ENCODE data around the gene PRKN. TPM values are rescaled to one million over a fixed set of nuclear protein-coding genes. Genes with fewer than 3 reads are reported as not detected.

The PRKN gene
- total and polyA plus RNA-seq, 2 donors (not counting 3 experiments of a cell fraction or from before 2014, with no cell fraction given) = 0.06 TPM; not detected in 1

DNA sequence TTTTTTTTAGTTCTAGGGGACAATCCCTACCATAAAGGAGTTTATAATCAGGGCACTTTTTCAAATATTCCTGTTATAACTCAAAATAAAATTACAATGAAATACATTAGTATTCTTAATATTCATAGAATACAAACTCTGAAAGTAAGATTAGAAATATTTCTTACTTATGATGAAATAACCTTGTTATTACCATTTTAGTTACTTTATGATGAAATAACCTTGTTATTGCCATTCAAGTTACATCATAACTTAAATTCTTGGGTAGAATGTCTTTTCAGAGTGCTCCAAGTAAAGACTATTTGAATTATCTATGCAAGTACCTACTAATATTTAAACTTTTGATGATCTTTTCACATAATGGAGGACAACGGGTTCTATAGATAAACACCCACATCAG is 43.4 kb upstream of the PRKN start:
- FAIRE-seq = no peak
- POLR2A ChIA-PET = no interaction called here
- DNase-seq (ENCODE audit: low read depth, low spot score) = no peak
- H2AFZ ChIP-seq (ENCODE audit: low read depth, low read length) = no peak overlapping the region
- intact Hi-C loops (cut with micrococcal nuclease) = no loop called here
- H3K9me1 ChIP-seq (replicated peaks; ENCODE audit: control insufficient read depth, extremely low read depth, insufficient read depth, low read length) = no peaks in the 10 kb centered on the region
- H3K9ac ChIP-seq (replicated peaks; ENCODE audit: extremely low read depth, insufficient read depth, low read length) = no peak overlapping the region
- CTCF ChIA-PET = no interaction called here
- no TSS peak for BruUV-seq (replicated peaks)
- H3K36me3 ChIP-seq (ENCODE audit: control insufficient read depth in 2 of 2, extremely low read depth in 1 of 2, insufficient read depth in 2 of 2, low read length in 2 of 2) = no peaks in the 10 kb centered on the region
- H3K9me3 ChIP-seq (replicated peaks; ENCODE audit: control insufficient read depth, insufficient read depth, low read length) = no peaks in the 10 kb centered on the region
- no peak overlapping the region for H3K4me3 ChIP-seq (replicated peaks in 1 of 3; ENCODE audit: insufficient read depth in 1 of 3, low read depth in 1 of 3, low read length in 3 of 3)
- H3K79me2 ChIP-seq (ENCODE audit: control insufficient read depth, insufficient read depth, low read length) = no peaks in the 10 kb centered on the region
- H3K27ac ChIP-seq (ENCODE audit: insufficient read depth, low read depth, low read length) = no peak overlapping the region
- dilution Hi-C loops (cut with MboI; ENCODE audit: extremely low pct_ligation_motif_present, low sequenced_read_pairs) = no loop called here
- H4K20me1 ChIP-seq (replicated peaks; ENCODE audit: control insufficient read depth, extremely low read depth, insufficient read depth, low read length) = no peaks in the 10 kb centered on the region
- no peaks in the 10 kb centered on the region for H3K27me3 ChIP-seq (ENCODE audit: control insufficient read depth in 2 of 2, insufficient read depth in 2 of 2, low read length in 2 of 2)
- no peak overlapping the region for H3K4me2 ChIP-seq (ENCODE audit: insufficient read depth, low read length)
- TF ChIP-seq, protein P1, sequence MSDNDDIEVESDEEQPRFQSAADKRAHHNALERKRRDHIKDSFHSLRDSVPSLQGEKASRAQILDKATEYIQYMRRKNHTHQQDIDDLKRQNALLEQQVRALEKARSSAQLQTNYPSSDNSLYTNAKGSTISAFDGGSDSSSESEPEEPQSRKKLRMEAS (IDR thresholded peaks at IDR 0.05; ENCODE audit: insufficient read depth, insufficient read length) = no peak
- no peak for TF ChIP-seq GATA2 (IDR thresholded peaks at IDR 0.05; ENCODE audit: insufficient read depth, insufficient read length, low read depth, low read length)
- no peak for TF ChIP-seq MYC (IDR thresholded peaks at IDR 0.05; ENCODE audit: low read depth, low read length)
- TF ChIP-seq FOS (IDR thresholded peaks at IDR 0.05; ENCODE audit: borderline replicate concordance, insufficient read depth, low read length) = no peak
- TF ChIP-seq POLR2AphosphoS5 (IDR thresholded peaks at IDR 0.05; ENCODE audit: insufficient read depth, low read depth, low read length) = no peak
- no peak for TF ChIP-seq EZH2 (IDR thresholded peaks at IDR 0.05; ENCODE audit: borderline replicate concordance, low read depth, low read length, severe bottlenecking)
- TF ChIP-seq, protein P2, sequence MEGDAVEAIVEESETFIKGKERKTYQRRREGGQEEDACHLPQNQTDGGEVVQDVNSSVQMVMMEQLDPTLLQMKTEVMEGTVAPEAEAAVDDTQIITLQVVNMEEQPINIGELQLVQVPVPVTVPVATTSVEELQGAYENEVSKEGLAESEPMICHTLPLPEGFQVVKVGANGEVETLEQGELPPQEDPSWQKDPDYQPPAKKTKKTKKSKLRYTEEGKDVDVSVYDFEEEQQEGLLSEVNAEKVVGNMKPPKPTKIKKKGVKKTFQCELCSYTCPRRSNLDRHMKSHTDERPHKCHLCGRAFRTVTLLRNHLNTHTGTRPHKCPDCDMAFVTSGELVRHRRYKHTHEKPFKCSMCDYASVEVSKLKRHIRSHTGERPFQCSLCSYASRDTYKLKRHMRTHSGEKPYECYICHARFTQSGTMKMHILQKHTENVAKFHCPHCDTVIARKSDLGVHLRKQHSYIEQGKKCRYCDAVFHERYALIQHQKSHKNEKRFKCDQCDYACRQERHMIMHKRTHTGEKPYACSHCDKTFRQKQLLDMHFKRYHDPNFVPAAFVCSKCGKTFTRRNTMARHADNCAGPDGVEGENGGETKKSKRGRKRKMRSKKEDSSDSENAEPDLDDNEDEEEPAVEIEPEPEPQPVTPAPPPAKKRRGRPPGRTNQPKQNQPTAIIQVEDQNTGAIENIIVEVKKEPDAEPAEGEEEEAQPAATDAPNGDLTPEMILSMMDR (IDR thresholded peaks at IDR 0.05; ENCODE audit: extremely low read depth in 1 of 2, insufficient read depth in 1 of 2, low read depth in 1 of 2, low read length in 2 of 2) = no peak
- TF ChIP-seq JUN (IDR thresholded peaks at IDR 0.05; ENCODE audit: borderline replicate concordance, insufficient read depth, insufficient read length, low read depth) = no peak
- no peak for TF ChIP-seq POLR2A (IDR thresholded peaks at IDR 0.05; ENCODE audit: low read depth, low read length)
- no peaks in the 10 kb centered on the region for H3K4me1 ChIP-seq (ENCODE audit: control insufficient read depth, extremely low read depth, insufficient read depth, low read length)

All from endothelial cell of umbilical vein (primary cell).